Activated B cell treated with CpG ODN at 0.5 μM for 24 hours (primary cell): ENCODE results near the gene DPH3. TPM values are rescaled to one million over a fixed set of nuclear protein-coding genes. Genes with fewer than 3 reads are reported as not detected.

Source experiments
- ATAC-seq: fragments of 200-7000 bp; cut with Tn5 transposase; one replicate; pipeline ENCODE4 v1.10.0; 2021; ENCODE audit warnings: low read depth, mild to moderate bottlenecking, moderate library complexity
- CTCF ChIA-PET: fragments of 350-600 bp; sonication (Branson Sonifier 250); formaldehyde crosslinking; loops from one replicate; lab custom pipeline; 2021; ENCODE audit warnings: antibody characterized with exemption; lab: Charles Lee
- POLR2A ChIA-PET: fragments of 350-600 bp; sonication (Branson Sonifier 250); formaldehyde crosslinking; loops from one replicate; lab custom pipeline; 2021; ENCODE audit warnings: antibody characterized with exemption; lab: Charles Lee
- DNase-seq: peaks from one replicate; pipeline ENCODE4 v3.0.0; 2022
- H3K27ac Mint-ChIP-seq: one replicate; pipeline ENCODE4 v1.8.0; 2020; ENCODE audit warnings: mixed read lengths
- H3K27me3 Mint-ChIP-seq: one replicate; pipeline ENCODE4 v1.8.0; 2021; ENCODE audit warnings: mixed read lengths
- H3K36me3 Mint-ChIP-seq: one replicate; pipeline ENCODE4 v1.8.0; 2021; ENCODE audit warnings: low read depth, mixed read lengths
- H3K4me1 Mint-ChIP-seq: one replicate; pipeline ENCODE4 v1.8.0; 2021; ENCODE audit warnings: mixed read lengths
- H3K4me3 Mint-ChIP-seq: one replicate; pipeline ENCODE4 v1.8.0; 2020; ENCODE audit warnings: mild to moderate bottlenecking, mixed read lengths
- H3K9me3 Mint-ChIP-seq: one replicate; pipeline ENCODE4 v1.8.0; 2020; ENCODE audit warnings: mixed read lengths
- intact Hi-C: fragments of 100-400 bp; cut with micrococcal nuclease; formaldehyde crosslinking; loops from one replicate; pipeline ENCODE4 v1.15.1; 2024
- total RNA-seq: library from RNA; stranded (reverse); gene quantifications from 2 replicates; pipeline ENCODE4 v1.2.3, GENCODE V29; 2022
- TF ChIP-seq, protein P1 (sequence below): fragments of 200-600 bp; IDR thresholded peaks from one replicate; pipeline ENCODE4 v1.8.0; 2022; ENCODE audit warnings: antibody characterized with exemption, mild to moderate bottlenecking

DPH3 gene
- total RNA-seq, 1 donor from 2014 or later: 13.4 TPM

DNA sequence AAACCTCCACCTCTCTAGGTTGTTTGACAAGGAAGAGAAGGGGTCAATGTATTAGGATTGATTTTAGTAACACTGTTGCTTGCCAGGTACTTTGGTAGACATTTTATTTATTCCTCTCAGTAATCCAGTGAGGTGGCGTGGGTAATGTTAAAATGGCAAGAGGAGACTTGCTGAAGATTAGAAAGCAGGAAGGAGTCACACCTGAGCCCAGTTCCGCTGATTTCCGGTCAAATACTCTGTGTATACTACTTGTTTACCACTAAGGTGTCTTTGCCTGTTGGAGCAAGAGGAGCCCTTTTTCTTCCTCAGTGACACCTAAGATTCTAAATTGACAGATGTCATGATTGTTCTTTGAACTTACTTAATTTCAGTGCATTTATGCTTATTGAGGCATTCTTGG is 2.0 kb upstream of the DPH3 start:
- peak overlapping the region; percentile 13 for H3K4me3 Mint-ChIP-seq
- no peak overlapping the region for H3K27ac Mint-ChIP-seq
- ChIA-PET POLR2A (interaction anchor here (3.3 kb wide), 1 partner anchor 246 kb away, joined by 16 read pairs; the partner anchor contains the start of gene RFTN1), CTCF (interaction anchor here (1.3 kb wide), 1 partner anchor 965 kb away, joined by 3 read pairs; no protein-coding TSS in a partner anchor)
- peaks cover 25% of the 10 kb centered on the region for H3K4me1 Mint-ChIP-seq
- H3K27me3 Mint-ChIP-seq: no peaks in the 10 kb centered on the region
- H3K9me3 Mint-ChIP-seq: no peaks in the 10 kb centered on the region
- peaks cover 35% of the 10 kb centered on the region for H3K36me3 Mint-ChIP-seq
- ATAC-seq (no peak), DNase-seq (no peak)
- intact Hi-C loops: loop anchor here (5.0 to 10.0 kb wide), 5 partner anchors 106 to 1612 kb away; partner anchors contain the start of genes CAPN7 and CCDC174
- TF ChIP-seq, protein P1, sequence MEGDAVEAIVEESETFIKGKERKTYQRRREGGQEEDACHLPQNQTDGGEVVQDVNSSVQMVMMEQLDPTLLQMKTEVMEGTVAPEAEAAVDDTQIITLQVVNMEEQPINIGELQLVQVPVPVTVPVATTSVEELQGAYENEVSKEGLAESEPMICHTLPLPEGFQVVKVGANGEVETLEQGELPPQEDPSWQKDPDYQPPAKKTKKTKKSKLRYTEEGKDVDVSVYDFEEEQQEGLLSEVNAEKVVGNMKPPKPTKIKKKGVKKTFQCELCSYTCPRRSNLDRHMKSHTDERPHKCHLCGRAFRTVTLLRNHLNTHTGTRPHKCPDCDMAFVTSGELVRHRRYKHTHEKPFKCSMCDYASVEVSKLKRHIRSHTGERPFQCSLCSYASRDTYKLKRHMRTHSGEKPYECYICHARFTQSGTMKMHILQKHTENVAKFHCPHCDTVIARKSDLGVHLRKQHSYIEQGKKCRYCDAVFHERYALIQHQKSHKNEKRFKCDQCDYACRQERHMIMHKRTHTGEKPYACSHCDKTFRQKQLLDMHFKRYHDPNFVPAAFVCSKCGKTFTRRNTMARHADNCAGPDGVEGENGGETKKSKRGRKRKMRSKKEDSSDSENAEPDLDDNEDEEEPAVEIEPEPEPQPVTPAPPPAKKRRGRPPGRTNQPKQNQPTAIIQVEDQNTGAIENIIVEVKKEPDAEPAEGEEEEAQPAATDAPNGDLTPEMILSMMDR: no peak

DNA sequence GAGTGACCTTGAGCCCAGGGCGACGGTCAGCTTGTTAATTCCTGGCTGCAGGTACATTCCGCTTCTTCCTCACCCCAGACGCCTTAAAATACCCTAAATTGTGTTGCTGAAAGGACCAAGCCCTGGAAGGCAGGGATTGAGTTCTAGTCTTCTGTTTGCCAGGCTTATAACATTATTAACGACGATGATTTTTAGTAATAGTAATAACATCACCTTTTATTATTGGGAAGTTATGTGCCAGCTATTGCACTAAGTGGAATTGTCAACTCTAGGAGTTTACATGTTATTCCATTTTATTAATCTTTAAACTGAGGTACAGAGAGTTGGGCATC is 678 bp upstream of the DPH3 start:
- DNase-seq (no peak), ATAC-seq (no peak)
- POLR2A ChIA-PET: interaction anchor here (0.6 to 3.3 kb wide), 8 partner anchors 12 to 1167 kb away, joined by 3 to 16 read pairs (median 4); partner anchors contain the start of genes BTD, CAPN7, HACL1 and RBSN

DNA sequence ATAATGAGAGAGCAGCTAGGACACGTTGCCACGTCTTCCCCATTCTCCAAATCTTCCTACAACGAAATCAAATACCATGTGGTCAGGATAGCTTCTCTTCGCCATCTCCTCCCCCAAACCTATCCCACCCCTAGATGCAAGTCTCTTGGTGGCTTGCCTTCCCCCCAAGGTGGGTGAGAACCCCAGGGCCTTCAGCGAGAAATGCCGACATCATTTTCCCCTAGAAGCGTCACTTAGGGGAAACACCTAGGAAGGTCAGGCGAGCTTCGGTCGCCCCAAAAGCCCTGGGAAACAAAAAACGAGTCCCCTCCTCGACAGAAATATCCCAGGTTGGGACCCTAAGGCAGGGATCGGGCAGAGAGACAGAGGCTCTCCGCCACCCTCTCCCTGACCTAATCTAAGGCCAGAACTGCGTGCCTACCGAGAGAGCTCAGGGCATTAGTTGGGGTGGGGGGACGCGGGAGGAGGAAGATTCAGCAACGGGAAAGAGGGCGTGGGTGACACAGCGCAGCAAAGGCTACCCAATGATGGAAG is 502 bp downstream of the DPH3 start:
- H3K4me3 Mint-ChIP-seq: peak overlapping the region; percentile 100
- ATAC-seq: no peak
- peaks cover 30% of the 10 kb centered on the region for H3K36me3 Mint-ChIP-seq
- H3K9me3 Mint-ChIP-seq: no peaks in the 10 kb centered on the region
- H3K27ac Mint-ChIP-seq: peak overlapping the region; percentile 100
- ChIA-PET POLR2A (interaction anchor here (0.6 to 3.3 kb wide), 7 partner anchors 10 to 1166 kb away, joined by 3 to 16 read pairs (median 5); partner anchors contain the start of genes BTD, CAPN7, HACL1 and RBSN), CTCF (interaction anchor here (1.2 to 1.8 kb wide), 3 partner anchors 16 to 287 kb away, joined by 4 to 9 read pairs (median 8); no protein-coding TSS in a partner anchor)
- H3K4me1 Mint-ChIP-seq: peaks cover 25% of the 10 kb centered on the region
- no peaks in the 10 kb centered on the region for H3K27me3 Mint-ChIP-seq
- no peak for DNase-seq
- TF ChIP-seq, protein P1: no peak
- intact Hi-C loops: loop anchor here (2.0 to 10.0 kb wide), 4 partner anchors 405 to 1609 kb away; partner anchors contain the start of gene CCDC174

More for the DNA sequence above, 678 bp upstream of the DPH3 start:
- intact Hi-C loops: loop anchor here (1.0 to 10.0 kb wide), 12 partner anchors 107 to 1611 kb away; partner anchors contain the start of genes BTD, CAPN7, CCDC174 and HACL1
- H3K36me3 Mint-ChIP-seq: peaks cover 31% of the 10 kb centered on the region
- peak overlapping the region; percentile 100 for H3K4me3 Mint-ChIP-seq
- no peaks in the 10 kb centered on the region for H3K9me3 Mint-ChIP-seq
- peaks cover 25% of the 10 kb centered on the region for H3K4me1 Mint-ChIP-seq
- H3K27me3 Mint-ChIP-seq: no peaks in the 10 kb centered on the region
- peak overlapping the region; percentile 100 for H3K27ac Mint-ChIP-seq
- TF ChIP-seq, protein P1: no peak
- CTCF ChIA-PET: interaction anchor here (0.8 to 1.3 kb wide), 4 partner anchors 17 to 285 kb away, joined by 3 to 9 read pairs (median 4); no protein-coding TSS in a partner anchor

DNA sequence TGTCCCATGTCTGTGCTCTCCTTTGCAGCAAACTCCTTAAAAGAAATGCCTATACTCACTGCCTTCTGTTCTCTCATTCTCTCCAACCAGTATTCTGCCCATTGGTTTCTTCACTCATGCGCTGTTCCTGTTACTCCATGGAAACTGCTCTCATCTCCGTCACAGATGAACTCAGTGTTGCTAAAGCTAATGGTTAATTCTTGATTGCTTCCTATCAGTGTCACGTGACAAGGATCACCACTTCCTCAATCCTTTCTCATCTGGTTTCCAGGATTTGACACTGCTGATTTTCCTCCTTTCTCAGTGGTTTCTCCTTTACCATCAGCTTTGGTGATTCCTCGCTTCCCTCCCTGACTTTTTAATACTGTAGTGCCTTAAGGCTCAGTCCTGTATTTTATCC is 2.6 kb downstream of the DPH3 start:
- Mint-ChIP-seq H3K4me1 (peaks cover 22% of the 10 kb centered on the region), H3K27me3 (no peaks in the 10 kb centered on the region), H3K36me3 (peaks cover 34% of the 10 kb centered on the region), H3K4me3 (no peak overlapping the region), H3K27ac (no peak overlapping the region), H3K9me3 (no peaks in the 10 kb centered on the region)
- ATAC-seq: no peak
- intact Hi-C loops: loop anchor here (5.0 to 10.0 kb wide), 2 partner anchors 445 to 1607 kb away; partner anchors contain the start of gene CCDC174
- POLR2A ChIA-PET: no interaction called here
- CTCF ChIA-PET: no interaction called here
- DNase-seq: no peak
- TF ChIP-seq, protein P1: no peak

DNA sequence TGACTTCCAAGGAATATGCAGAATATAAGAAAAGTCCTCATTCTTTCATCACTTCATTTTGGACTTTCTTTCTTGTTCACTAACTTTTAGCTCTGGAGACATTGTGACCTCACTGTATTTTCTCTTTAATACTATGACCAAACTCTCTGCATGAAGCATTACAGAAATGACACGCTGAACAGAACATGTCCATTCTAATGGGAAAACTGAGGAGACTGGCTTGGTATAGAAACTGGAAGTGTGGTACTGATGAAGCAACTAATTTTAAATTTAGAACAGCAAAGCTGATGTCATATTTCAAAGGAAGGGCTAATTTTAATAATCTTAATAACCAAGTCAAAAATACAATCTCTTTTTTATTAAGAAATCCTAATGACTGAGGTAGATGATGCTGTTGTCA is 4.7 kb downstream of the DPH3 start:
- CTCF ChIA-PET: interaction anchor here (1.7 kb wide), 1 partner anchor 13 kb away, joined by 5 read pairs; no protein-coding TSS in a partner anchor
- intact Hi-C loops: loop anchor here (5.0 to 10.0 kb wide), 2 partner anchors 443 to 1605 kb away; partner anchors contain the start of gene CCDC174
- peaks cover 35% of the 10 kb centered on the region for H3K36me3 Mint-ChIP-seq

More for the DNA sequence above, 4.7 kb downstream of the DPH3 start:
- Mint-ChIP-seq H3K4me1 (peaks cover 9% of the 10 kb centered on the region), H3K27ac (no peak overlapping the region), H3K27me3 (no peaks in the 10 kb centered on the region), H3K4me3 (no peak overlapping the region), H3K9me3 (no peaks in the 10 kb centered on the region)
- POLR2A ChIA-PET: no interaction called here
- DNase-seq (no peak), ATAC-seq (no peak)
- TF ChIP-seq, protein P1: no peak
